ENCODE data around the gene IP6K1.

- TF ChIP-seq GATA2 (IDR thresholded peaks at IDR 0.05; ENCODE audit: low read depth, low read length) (no peak), GATA3 (IDR thresholded peaks at IDR 0.05; ENCODE audit: low read depth, low read length) (no peak)
These were observed 69.0 kb downstream of the IP6K1 start for GRCh38 chr3:49717211-49717958.
